ENCODE data around the gene RBM15B.
"Not testable (repeated sequence)": the region's sequence is repeated elsewhere in the genome, so short reads cannot be mapped to it uniquely, and the experiment has no call there.

Gene RBM15B

DNA sequence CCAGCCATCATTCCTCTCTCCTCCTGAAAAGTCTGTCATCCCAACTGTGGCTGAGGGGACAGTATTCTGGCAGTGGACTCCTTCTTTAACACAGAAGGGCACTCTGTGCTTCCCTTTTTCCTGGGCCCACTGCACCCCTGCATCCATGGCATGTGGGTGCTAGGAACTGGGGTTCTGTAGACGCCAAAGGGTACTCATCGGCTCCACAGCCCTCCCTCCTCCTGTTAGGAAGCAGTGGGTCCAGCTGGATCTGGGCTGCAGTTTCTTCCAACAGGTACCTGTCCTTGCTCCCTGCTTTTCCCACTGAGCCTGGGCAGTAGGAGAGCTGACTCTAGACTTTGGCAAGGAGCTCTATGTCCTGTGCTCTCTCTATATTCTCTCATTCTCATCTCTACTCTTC, 12.4 kb upstream of the RBM15B start:
- DNase-seq (ENCODE audit: low spot score) = no peak

DNA sequence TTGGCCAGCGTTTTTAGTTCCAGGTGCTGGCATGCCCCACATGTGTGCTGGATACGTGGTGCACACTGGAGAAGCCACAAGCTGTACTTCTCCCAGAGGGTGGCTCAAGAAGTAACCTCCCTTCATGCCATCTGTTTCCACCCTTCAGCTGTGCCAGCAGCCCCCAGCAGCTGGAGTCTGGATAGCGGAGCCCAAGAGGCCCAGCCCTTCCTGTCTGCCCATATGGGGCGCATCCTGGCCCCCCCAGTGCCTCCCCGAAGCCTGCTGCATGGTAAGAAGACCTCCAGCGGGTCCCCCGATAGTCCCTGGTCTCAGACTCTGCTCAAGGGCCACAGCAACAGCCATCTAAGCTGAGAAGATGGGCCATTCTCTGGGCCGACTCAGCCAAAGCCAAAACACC, 11.8 kb upstream of the RBM15B start:
- peak; percentile 42 for DNase-seq (ENCODE audit: low spot score)

DNA sequence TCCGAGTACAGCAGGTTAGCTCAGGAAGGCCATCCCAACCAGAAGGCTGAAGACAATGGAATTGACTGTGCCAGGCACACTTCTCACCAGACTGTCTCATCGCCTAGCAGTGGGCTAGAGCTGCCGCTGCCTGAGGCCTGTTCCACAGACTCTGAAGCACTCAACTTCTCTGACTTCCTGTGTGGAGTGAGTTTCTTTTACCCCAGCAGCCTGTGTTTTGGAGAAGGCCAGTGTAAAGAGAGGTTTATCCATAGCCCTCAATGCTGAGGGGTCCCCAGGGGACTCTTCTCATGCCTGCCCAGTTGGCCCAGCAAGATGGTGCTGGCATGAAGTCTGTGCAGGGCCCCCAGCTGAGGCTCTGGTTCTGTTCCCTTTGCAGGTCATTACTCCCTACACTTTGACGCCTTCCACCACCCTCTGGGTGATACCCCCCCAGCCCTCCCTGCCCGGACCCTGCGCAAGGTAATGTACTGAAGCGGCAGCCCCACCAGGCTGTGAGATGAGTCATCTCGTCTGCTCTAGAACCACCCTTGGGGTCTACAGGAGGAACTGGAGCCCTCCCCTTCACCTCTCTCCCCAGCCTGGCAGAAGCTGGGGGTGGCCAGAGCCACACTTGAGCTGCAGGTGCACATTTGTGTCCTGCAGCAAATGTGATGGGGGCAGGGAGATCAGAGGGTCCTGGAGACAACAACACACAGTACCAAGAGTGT, 11.2 kb upstream of the RBM15B start:
- no peak for DNase-seq (ENCODE audit: low spot score)

DNA sequence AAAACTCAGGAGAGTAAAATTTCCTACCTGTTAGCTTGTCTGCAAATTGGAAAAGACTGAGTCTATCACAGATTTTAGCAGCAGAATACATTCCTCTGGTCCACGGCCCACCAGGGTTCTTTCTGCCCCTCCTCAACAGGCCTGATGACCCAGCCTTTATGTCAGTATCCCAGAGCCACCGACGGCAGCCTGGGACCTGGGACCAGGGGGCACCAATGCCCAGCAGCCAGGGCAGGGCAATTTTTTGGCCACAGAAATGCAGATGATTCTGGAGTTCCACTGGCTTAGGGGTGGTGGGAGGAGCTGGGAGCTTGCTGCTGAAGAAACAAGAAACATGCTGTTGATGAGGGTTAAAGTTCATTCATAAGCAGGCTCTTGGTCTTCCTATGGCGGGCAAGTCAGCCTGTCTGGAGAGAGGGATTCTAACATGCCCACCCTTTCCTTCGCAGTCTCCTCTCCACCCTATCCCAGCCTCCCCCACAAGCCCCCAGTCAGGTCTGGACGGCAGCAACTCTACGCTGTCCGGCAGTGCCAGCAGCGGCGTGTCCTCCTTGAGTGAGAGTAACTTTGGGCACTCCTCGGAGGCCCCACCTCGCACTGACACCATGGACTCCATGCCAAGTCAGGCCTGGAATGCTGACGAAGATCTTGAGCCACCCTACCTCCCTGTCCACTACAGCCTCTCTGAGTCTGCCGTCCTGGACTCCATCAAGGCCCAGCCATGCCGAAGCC, 10.3 kb upstream of the RBM15B start:
- DNase-seq (ENCODE audit: low spot score) = no peak

DNA sequence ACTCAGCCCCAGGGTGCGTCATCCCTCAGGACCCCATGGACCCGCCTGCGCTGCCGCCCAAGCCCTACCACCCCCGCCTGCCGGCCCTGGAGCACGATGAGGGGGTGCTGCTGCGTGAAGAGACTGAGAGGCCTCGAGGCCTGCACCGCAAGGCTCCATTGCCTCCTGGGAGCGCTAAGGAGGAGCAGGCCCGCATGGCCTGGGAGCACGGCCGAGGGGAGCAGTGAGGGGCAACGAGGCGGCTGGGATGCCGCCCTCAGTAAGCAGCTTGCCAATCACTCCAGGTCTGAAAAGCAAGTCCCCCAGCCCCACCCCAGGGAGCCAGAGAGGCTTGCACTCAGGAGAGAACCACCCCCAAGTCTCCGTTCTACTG, 9.8 kb upstream of the RBM15B start:
- DNase-seq (ENCODE audit: low spot score) = no peak

DNA sequence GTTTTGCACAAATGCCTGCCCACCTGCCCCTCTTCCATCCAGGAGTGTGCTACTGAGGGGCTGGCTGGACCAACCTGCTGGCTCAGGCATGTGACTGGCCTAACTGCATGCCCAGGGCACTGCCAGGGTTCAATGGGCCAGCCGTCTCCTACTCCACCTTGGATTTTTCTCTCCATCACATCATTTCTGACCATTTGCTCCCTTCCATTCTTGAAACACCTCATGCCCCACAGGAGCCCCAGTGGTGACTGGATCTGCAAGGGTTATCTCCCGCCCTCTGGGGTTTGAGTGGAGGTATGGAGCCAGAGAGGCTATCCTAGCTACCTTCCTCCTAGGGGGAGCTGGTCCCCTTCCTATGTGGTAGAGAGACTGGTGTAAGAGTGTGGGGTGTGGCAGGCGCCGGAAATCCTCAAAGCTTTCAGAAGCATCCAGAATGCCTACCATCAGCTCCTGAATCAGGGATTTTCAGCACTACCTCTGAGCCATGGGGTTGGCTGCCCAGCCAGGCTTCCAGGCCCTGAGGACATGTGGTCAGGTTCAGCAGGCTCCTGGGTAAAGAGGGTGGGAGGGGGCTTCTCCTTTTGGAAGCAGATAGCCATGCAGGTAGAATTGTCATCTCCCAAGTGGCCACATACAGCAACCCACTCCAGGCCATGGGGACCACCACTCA, 8.9 kb upstream of the RBM15B start:
- no peak for DNase-seq (ENCODE audit: low spot score)

DNA sequence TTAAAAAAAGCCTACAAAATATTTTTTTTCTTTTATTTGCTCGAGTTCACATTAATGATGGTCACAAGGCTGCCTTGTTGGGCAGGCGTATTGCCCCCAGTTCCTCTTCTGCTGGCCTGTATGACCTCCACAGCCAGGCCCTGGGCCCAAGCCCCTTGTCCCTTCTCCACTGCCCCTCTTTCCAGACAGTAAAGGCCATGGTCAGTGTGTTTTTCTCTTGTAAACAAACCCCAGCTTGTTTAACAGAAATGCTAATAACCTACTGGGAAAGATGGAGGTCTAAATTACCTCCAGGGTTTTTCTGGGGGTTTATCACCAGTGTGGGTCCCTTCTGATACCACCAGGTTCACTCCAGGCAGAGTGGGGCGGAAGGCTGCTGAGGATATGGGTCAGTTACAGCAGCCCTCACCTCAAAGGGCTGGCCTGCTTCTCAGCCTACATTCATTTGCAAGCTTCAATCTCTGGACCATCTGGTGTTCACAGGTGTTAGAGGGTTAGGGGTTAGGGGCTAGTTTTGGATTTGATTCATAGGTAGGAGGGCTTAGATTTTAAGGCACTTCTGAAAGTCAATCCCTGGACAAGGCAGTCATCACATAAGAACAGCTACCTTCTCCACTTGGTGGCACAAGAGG, 8.0 kb upstream of the RBM15B start:
- no peak for DNase-seq (ENCODE audit: low spot score)

DNA sequence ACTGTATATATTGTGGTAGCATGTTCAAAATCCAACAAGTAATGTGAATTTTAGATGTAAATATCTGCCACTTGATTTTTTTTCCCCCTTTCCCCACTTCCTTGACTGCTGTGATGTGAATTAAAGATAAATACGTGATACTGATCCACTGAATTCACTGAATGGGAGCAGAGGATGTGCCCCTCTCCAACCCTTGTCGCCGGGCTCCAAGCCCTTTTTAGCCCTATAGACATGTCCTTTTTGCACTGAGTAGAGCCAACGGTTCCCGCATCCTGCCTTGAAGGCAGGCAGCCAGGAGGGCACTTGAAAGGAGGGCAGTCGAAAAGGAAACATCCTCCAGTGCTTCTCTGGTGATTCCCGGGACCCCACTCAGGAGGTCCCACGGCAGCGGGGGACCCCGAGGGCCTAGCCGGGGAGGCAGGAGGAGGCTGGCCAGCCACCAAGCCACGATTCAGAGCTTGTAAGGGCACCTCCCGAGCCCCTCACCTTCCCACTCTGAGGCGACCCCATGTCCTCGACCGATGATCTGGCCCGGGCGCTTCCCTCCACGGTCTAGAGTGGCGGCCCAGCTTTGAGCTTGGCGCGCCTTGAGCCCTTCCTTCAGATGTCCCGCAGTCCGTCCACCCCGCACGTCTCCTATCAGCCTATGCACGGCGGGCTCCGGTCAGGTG, 6.9 kb upstream of the RBM15B start:
- DNase-seq (ENCODE audit: low spot score) = peak; percentile 62

DNA sequence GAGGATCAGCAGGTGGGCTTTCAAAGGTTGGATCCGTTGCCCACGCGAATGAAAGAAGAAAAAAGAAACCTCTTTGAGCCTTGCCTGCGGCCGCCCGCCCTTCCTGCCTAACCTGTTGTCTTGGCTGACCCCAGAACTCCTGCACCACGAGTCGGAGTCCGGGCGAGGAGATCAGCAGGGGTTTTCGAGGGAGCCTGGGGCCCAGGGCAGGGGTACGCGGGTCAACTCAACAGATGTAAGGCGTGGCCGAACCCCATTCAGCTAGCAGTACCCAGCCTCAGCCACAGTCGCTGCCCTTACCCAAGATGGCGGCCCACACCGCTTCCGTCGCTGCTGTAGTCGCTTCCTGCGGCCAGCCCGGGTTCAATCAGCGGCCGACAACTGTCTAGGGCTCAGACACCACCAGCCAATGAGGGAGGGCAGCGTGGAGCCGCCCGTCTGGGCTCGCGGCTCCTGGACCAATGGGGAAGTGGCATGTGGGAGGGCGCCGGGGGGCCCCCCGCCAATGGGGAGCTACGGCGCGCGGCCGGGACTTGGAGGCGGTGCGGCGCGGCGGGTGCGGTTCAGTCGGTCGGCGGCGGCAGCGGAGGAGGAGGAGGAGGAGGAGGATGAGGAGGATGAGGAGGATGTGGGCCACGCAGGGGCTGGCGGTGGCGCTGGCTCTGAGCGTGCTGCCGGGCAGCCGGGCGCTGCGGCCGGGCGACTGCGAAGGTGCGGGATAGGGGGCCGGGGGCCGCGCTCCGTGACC, 6.2 kb upstream of the RBM15B start, which contains the start of gene MANF:
MANF (plus strand) TSS at position 566 of the 748 bp plus-strand sequence; CDS start at position 618, 52 bp downstream.
- DNase-seq (ENCODE audit: low spot score) = peak; percentile 100

DNA sequence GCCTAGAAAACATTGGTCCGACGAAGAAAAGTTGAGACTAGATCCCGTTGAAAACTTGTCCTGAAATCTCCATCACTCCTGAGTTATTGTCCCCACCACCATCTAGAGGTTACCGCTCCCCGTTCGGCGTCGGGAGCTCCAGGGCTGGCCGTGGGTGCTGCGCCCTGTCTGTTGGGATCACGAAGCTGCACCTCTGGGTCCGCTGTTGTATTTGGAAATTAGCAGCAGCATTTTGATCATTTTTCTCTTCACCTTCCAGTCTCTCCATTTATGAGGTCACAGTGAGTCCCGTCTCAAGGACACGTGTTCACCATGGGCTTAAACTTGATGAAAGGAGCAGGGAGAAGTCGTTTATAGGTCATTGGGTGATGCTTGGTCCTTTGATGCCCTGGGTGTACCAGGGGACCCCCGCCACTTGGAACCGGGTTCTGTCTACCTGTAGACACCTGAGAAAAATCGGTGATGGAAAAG, 5.4 kb upstream of the RBM15B start:
- peak; percentile 42 for DNase-seq (ENCODE audit: low spot score)

DNA sequence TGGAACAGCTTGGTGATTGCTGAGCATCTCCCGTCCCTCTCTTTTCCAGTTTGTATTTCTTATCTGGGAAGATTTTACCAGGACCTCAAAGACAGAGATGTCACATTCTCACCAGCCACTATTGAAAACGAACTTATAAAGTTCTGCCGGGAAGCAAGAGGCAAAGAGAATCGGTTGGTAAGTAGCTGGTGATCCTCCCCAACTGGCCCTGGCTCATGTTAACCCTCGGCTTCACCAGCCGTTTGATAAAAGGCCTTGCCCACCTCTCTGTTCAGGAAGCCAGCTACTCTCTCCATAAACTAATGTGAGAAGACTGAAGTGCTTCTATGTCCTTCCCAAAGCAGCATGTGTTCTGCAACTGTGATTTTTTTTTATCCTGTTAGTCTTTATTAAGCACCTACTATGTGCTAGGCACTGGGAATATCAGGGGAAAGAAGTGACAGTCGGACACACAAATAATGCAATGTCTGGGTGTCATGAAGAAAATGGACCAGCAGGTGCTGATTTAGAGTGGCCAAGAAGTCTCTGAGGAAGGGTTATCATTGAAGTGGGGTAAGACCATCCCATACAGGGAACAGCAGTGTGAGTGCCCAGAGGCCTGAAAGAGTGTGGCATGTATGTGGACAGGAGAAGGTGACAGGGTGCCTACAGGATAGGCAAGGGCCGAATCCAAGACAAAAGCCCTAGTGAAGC, 4.8 kb upstream of the RBM15B start:
- DNase-seq (ENCODE audit: low spot score) = no peak

DNA sequence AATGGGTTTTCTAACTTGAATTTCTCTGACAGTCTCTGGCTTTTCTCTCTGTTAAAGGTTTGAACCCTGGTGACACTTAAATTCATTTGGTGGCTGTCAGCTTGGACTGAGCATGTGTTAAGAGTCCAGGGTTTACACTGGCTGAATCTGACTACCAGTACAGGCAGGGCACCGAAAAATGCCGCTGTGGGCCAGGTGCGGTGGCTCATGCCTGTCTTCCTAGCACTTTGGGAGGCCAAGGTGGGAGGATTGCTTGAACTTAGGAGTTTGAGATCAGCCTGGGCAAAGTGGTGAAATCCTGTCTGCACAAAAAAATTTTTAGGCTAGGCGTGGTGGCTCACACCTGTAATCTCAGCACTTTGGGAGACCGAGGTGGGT, 4.2 kb upstream of the RBM15B start:
- DNase-seq (ENCODE audit: low spot score) = no peak

DNA sequence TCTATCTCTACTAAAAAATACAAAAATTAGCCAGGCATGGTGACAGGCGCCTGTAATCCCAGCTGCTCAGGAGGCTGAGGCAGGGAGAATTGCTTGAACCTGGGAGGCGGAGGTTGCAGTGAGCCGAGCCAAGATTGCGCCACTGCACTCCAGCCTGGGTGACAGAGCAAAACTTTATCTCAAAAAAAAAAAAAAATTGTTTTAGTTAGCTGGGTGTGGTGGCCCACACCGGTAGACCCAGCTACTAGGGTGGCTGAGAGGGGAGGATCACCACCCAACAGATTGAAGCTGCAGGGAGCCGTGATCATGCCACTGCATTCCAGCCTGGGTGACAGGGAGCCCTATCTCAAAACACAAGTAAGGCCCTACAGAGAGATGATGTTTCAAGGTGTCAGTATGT, 3.8 kb upstream of the RBM15B start:
- not testable (repeated sequence) for DNase-seq (ENCODE audit: low spot score)

DNA sequence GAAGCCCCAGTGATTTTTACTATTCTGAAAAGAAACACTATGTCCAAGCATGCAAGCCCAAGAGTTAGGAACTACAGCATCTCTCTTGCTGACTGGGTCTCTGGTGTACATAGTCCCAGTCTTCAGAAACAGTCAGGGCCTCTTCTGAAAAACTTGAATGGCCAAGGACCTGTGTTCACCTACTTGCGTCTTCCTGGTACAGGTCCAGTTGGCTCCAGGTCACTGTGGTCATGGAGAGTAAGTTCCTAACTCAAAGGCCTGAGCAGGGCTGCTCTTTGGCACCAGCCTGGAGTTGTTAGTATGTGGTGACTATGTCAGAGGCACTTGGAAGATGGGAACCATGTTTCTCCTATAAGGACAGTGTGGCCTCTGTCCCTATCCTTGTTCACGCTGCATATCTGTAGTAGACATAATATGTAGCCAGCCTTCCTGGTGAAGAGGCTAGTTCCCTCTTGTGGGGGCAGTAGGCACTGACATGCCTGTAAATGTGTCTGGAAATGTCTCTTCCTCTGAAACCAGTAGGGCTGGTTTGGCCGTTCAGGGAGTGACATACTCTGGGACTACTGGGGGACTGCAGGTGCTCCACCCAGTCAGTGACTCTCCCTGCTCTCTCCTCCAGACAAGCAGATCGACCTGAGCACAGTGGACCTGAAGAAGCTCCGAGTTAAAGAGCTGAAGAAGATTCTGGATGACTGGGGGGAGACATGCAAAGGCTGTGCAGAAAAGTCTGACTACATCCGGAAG, 2.6 kb upstream of the RBM15B start:
- DNase-seq (ENCODE audit: low spot score) = no peak

DNA sequence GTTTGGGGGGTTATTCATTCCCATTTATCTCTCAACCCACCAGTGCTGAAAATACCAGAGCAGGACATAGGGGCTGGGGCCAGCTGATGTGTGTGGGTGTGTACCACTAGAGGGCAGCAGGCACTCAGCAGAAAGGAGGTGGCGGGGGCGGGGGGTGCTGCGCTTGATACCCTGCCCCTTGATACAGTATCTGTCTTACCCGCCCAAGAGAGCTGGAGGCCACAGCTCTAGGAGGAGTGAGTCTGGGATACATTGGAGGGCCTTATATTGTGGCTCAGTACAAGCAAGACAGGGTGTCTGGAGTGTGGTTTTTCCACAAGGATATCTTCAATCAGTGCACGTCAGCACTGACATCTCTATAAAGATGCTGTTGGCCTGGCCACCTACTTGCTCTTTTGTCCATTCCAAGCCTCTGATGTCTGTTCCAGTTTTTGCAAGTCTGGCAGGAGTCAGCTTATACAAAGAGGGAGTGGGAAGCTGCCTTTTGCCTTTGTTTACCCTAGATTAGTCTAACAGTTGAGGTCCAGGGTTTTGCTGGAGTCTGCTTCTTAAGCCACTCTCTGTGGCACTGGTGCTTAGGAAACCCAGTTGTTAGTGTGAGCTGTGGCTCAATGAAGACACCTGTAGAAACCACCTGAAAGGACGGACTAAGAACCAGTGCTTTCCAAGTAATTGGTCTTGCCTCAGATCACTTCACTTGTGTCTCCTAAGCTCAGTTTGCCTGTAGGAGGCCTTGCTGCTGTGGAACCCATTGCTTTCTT, 1.5 kb upstream of the RBM15B start:
- DNase-seq (ENCODE audit: low spot score) = peak; percentile 78

DNA sequence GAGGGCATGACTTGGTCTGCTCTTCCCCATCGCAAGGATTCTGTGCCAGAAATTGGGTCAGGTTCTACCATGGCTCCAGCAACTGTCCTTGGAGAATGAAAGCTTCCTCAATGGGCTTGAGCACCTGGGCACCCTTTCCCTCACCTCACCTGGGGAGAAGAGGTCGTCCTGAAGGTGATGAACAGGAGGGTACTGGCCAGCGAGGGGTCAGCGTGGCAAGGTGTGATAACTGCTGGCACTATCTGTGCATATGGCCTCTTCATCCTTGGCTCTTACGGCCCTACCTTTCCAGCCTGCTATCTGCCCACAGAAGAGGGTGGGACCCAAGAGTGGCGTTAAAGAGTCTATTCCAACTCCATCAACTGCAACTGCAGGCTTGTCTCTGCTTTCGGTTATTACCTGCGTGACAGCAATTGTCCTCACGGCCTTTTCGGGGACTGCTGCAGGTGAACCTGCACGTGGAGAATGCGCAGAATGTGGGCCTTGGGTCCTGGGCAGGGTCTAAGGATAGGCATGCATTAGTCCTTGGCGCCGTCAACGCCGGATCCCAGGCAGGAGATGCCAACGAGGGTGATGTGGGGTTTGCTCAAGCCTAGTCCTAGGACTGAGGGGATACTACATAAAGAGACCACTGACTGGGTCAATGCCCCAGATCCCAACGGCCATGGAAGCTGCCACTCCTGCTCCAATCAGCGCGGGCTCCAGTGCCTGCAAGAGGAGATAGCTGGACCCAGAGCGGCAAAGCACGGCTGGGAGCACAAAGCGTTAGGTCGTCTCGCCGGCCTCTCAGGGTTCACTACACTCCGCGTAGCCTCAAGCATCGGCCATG, 625 bp upstream of the RBM15B start:
- DNase-seq (ENCODE audit: low spot score) = no peak

DNA sequence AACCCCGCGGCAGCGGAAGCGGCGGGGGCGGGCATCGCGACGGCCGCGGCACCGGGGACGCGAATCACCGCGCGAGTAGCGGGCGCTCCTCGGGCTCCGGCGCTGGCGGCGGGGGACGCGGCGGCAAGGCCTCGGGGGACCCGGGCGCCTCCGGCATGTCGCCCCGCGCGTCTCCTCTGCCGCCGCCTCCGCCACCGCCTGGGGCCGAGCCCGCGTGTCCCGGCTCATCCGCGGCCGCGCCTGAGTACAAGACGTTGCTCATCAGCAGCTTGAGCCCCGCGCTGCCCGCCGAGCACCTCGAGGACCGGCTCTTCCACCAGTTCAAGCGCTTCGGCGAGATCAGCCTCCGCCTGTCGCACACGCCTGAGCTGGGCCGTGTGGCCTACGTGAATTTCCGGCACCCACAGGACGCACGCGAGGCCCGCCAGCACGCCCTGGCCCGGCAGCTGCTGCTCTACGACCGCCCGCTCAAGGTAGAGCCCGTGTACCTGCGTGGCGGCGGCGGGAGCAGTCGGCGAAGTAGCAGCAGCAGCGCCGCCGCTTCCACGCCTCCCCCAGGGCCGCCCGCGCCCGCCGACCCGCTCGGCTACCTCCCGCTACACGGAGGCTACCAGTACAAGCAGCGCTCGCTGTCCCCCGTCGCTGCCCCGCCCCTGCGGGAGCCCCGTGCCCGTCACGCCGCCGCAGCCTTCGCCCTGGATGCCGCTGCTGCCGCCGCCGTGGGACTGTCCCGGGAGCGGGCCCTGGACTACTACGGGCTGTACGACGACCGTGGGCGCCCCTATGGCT, 675 bp downstream of the RBM15B start:
- peak; percentile 73 for DNase-seq (ENCODE audit: low spot score)
